ENCODE measurements around the gene GPR135. TPM values are rescaled to one million over a fixed set of nuclear protein-coding genes. Genes with fewer than 3 reads are reported as not detected.

GPR135 gene
- polyA plus RNA-seq, 1 donor = 3.9 TPM

DNA sequence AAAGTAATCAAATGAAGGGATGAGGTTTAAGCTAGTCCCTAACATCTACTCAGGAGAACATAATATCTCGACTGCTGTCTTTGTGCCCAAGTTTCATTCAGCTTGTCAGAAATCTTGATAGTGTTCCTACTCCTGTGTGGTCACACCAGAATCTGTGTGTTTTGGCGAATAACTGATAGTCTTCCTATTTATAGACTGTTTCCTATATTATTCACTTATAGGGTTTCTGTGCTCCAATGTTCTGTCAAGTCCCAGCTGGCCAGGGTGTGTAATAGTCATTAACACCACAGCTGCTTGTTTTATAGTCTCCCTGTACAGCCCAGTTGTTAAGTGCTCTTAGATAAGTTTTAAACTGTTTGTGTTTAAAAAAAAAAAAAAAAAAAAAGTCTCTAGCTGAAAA is 45.9 kb downstream of the GPR135 start:
- no peak for DNase-seq

DNA sequence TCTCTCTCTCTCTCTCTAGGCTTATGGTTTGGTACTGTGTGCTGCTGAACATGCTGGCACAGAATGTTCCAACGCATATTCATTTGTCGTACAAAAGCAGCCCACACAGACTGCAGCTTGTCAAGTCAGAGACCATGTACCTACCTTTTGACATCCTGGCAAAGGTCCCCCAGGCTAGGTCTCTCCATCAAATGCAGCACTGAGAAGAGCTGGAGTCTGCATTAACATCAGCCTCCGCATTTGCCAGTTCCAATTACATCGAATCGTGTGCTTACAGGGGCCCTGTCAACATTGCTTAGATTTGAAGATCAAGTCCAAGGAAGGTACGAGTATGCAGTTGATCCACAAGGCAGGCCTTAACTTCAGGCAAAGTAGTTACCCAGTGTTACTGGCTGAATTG is 47.9 kb downstream of the GPR135 start:
- DNase-seq = no peak

DNA sequence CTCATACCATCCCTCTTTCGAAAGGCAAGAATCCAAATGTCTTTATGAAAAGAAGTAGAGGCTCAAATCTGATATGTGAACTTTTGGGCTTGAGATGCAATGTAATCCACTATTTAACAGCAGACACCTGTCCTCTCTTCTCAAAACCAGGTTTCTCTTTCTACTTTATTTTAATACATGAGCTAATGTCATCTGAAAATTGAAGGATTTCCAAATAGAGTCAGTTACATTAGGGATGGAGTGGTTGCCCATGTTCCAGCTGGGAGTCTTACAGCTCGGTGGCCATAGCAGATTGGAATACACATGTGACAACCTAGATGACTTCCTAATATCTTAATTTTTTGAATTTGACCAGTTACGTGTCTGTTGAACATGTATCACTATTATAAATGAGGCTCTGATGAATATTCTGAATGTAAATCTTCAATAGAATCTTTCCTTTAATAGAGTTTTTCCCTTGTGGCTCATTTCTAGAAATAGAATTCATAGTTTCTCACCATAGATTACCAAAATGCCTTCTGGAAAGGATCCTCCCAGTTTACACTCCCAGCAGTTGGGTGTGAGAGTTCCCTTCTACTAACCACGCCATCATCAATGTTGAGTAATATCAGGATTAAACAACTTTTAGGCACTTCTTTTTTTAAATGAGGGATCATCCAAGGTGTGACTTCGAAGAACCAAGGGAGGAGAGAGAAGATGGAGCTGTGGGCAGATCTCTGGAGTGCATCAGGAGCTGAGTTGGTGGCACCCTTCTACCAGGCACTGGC is 49.2 kb downstream of the GPR135 start:
- no peak for DNase-seq

Other genes with a start within 250 kb of the GPR135 start
- gene L3HYPDH, start 19.0 kb upstream of the GPR135 start, polyA plus RNA-seq (ENCODE audit: insufficient read length) = 23.0 TPM
- gene JKAMP, start 19.1 kb upstream of the GPR135 start, polyA plus RNA-seq (ENCODE audit: insufficient read length) = 40.9 TPM
- not detected for gene CCDC175, start 111.4 kb upstream of the GPR135 start, polyA plus RNA-seq (ENCODE audit: insufficient read length)